WERI-Rb-1 (cell line): ENCODE data around the gene KCND3.
A peak's percentile ranks its signal among the peaks of the same experiment; 100 is the strongest.
"Not testable (repeated sequence)": the region's sequence is repeated elsewhere in the genome, so short reads cannot be mapped to it uniquely, and the experiment has no call there.

Experiments
- DNase-seq: peaks from one replicate; pipeline ENCODE4 v3.0.0-alpha.2; 2020
- H3K27ac ChIP-seq: fragments of 250-450 bp; sonication (Bioruptor Pico); 2 replicates; pipeline ENCODE4 v1.5.1; 2020; ENCODE audit warnings: mild to moderate bottlenecking, moderate library complexity
- H3K27me3 ChIP-seq: fragments of 250-450 bp; sonication (Bioruptor Pico); 2 replicates; pipeline ENCODE4 v1.5.1; 2021; ENCODE audit warnings: mild to moderate bottlenecking, low read depth, moderate library complexity; ENCODE audit not compliant: insufficient read depth, severe bottlenecking
- H3K36me3 ChIP-seq: fragments of 250-450 bp; sonication (Bioruptor Pico); 2 replicates; pipeline ENCODE4 v1.5.1; 2020; ENCODE audit warnings: mild to moderate bottlenecking, moderate library complexity
- H3K4me3 ChIP-seq: 2 replicates; pipeline ENCODE4 v1.5.1; 2011; ENCODE audit warnings: low read depth, mild to moderate bottlenecking, control low read depth, low read length
- H3K9me3 ChIP-seq: fragments of 250-450 bp; sonication (Bioruptor Pico); 2 replicates; pipeline ENCODE4 v1.5.1; 2021; ENCODE audit warnings: mild to moderate bottlenecking, moderate library complexity; ENCODE audit not compliant: severe bottlenecking
- CTCF ChIP-seq: IDR thresholded peaks from 2 replicates; pipeline ENCODE4 v1.5.1; 2011; ENCODE audit warnings: low read depth, mild to moderate bottlenecking, control low read depth, inconsistent platforms, low read length

KCND3 gene

DNA sequence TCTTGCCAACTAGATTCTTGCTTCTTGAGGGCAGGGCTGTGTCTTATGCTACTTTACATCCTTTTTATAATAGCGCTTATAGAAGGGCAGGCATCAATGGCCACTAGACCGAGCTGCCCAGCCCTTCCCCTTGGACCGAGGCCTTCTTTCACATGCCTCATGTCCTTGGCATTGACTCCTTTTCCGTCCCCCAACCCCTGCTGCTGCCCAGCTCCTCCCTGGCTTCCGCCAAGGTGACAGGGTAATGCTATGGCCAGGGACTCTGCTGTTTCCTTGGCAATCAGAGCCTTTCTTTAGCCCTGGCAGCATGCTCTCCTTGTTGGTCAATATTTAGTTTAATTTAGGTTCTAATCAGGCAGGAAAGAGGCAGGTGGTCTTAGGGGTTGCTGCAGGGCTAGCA is 185.5 kb downstream of the KCND3 start:
- Histone ChIP-seq H3K27me3 (no peaks in the 10 kb centered on the region), H3K4me3 (no peak overlapping the region), H3K9me3 (no peaks in the 10 kb centered on the region), H3K27ac (no peak overlapping the region), H3K36me3 (no peaks in the 10 kb centered on the region)
- no peak for TF ChIP-seq CTCF
- DNase-seq = no peak

- Histone ChIP-seq H3K4me3 (no peak overlapping the region), H3K27ac (no peak overlapping the region), H3K36me3 (no peaks in the 10 kb centered on the region), H3K27me3 (no peaks in the 10 kb centered on the region), H3K9me3 (no peaks in the 10 kb centered on the region)
- no peak for DNase-seq
- no peak for TF ChIP-seq CTCF
These were observed 186.5 kb downstream of the KCND3 start for GRCh38 chr1:111802984-111803383.

- Histone ChIP-seq H3K27ac (no peak overlapping the region), H3K4me3 (no peak overlapping the region), H3K27me3 (no peaks in the 10 kb centered on the region), H3K36me3 (no peaks in the 10 kb centered on the region), H3K9me3 (no peaks in the 10 kb centered on the region)
- no peak for DNase-seq
- no peak for TF ChIP-seq CTCF
These were observed 187.4 kb downstream of the KCND3 start for GRCh38 chr1:111802110-111802509.

- H3K9me3 ChIP-seq = no peaks in the 10 kb centered on the region
- no peak overlapping the region for H3K27ac ChIP-seq
- DNase-seq = peak; percentile 26
- no peak overlapping the region for H3K4me3 ChIP-seq
- H3K36me3 ChIP-seq = no peaks in the 10 kb centered on the region
- H3K27me3 ChIP-seq = no peaks in the 10 kb centered on the region
- peak; percentile 51; the same call in 1 of the 2 replicates for TF ChIP-seq CTCF
These were observed 188.2 kb downstream of the KCND3 start for GRCh38 chr1:111801071-111801850.

GRCh38 chr1:111799722-111800121 is 189.7 kb downstream of the KCND3 start:
- H3K36me3 ChIP-seq, H3K4me3 ChIP-seq, H3K9me3 ChIP-seq, DNase-seq, H3K27ac ChIP-seq, H3K27me3 ChIP-seq: not testable (repeated sequence)

DNA sequence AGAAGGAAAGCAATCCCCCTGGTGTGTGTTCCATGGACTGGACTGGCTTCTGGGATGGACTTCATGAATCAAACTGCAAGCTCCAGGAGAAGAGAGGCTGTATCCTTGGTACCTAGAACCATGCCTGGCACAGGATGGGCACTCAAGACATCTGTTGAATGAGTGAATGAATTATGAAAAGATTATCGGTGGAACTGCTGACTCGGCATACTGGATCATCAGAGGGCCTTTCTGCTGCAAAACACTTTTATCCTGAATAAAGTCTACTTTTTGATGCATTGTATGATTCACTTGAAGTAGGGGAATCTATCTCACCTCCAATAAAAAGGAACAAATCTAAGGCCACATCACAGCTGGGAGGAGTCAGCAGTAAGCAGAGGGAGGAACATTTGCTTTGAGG is 190.9 kb downstream of the KCND3 start:
- H3K27me3 ChIP-seq = no peaks in the 10 kb centered on the region
- no peak for DNase-seq
- TF ChIP-seq CTCF = no peak

More for the DNA sequence above, 190.9 kb downstream of the KCND3 start:
- Histone ChIP-seq H3K4me3 (no peak overlapping the region), H3K27ac (no peak overlapping the region), H3K36me3 (no peaks in the 10 kb centered on the region), H3K9me3 (no peaks in the 10 kb centered on the region)
